ENCODE results near the gene LSMEM2.

Gene LSMEM2

GRCh38 chr3:50319181-50319893, 40.5 kb downstream of the LSMEM2 start:
- FAIRE-seq: no peak
- no peak for TF ChIP-seq POLR2A (IDR thresholded peaks at IDR 0.05; ENCODE audit: low read depth, low read length)

DNA sequence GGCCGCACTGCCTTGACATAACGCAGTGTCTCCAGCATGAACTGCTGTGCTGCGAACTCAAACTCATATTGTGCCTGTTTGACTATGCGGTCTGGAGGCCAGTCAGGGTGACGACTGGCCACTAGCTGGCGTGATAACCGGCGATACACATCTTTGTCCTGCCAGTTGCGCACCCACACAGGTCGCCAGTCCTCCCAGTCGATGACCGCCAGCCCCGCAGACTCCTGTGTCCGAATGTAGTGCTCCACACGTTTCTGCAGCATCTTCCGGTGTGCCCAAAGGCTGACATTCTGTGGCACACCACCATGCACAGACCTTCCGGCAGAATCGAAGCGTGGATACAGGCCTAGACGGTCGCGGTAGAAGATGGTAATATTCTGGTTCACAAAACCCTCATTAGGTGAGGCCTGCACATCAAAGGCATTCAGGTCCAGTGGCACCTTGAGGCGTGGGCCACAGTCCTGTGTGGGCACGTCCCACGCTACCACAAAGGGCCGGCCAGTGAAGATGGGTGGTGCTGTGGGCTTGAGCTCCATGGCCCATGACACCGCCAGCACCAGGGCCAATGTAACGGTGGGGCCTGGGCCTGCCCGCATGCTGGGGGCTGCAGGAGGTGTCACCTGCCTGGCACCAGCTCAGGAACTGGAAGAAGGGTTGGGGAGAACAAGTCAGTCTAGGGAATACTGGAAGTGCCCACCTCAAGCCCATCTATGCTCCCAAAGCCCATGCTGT, 41.2 kb downstream of the LSMEM2 start:
- no peak for DNase-seq (ENCODE audit: insufficient read length, low spot score)
- no peak for TF ChIP-seq POLR2A (IDR thresholded peaks at IDR 0.05; ENCODE audit: low read depth, low read length)
- no peak for FAIRE-seq

More at GRCh38 chr3:50319181-50319893, 40.5 kb downstream of the LSMEM2 start:
- DNase-seq (ENCODE audit: insufficient read length, low spot score): no peak

GRCh38 chr3:50320853-50321335, 42.0 kb downstream of the LSMEM2 start:
- DNase-seq (ENCODE audit: insufficient read length, low spot score) (no peak), FAIRE-seq (no peak)
- TF ChIP-seq POLR2A (IDR thresholded peaks at IDR 0.05; ENCODE audit: low read depth, low read length): no peak

GRCh38 chr3:50321336-50322114, 42.6 kb downstream of the LSMEM2 start:
- FAIRE-seq: no peak
- peak; percentile 73 for TF ChIP-seq POLR2A (IDR thresholded peaks at IDR 0.05; ENCODE audit: low read depth, low read length)

DNA sequence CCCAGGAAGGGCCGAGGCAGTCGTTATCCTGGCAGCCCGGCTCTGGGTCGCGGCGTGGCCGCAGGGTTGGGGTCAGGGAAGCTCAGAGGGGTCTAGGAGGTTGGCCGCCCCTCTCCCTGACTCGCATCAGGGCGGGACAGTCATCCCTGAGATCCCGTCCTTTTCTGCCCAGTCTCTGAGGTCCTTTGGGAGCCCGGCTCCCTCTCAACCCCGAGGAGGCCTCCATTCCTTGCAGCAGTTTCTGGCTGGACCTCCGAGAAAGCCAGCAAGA, 43.2 kb downstream of the LSMEM2 start:
- FAIRE-seq (no peak), DNase-seq (ENCODE audit: insufficient read length, low spot score) (no peak)
- no peak for TF ChIP-seq POLR2A (IDR thresholded peaks at IDR 0.05; ENCODE audit: low read depth, low read length)

More at GRCh38 chr3:50321336-50322114, 42.6 kb downstream of the LSMEM2 start:
- DNase-seq (ENCODE audit: insufficient read length, low spot score): peak; percentile 81

DNA sequence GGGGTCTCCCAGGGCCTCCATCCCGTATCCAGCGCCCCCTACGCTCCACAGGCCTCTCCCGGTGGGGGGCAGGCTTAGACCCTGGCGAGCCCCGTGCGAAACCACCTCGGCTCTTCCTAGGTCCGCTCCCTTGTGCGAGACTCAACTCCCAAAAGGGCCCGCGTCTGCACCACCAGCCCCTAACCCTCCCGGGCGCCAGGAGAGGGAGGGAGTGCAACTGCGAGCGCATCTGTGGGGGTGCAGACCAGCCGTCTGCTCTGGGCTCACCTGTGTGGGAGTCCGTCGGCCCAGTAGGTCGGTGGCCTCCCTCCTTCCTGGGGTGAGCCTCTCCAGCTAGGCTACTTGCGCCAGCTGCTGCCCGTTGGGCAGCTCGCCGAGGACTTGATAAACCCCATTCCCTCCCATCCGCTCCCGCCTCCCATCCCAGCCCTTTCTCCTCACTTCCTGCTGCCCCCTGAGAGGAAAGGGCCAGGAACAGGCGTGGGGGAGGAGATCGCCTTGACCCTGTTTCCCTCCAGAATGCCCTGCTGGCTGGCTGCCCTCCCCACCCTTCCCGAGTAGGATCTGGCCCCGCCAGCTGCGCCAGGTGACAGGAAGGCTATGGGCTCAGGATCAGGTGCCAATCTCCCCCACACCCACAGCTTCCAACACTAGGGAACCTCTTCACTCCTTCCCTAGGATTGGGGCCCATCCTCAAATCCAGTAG, 43.7 kb downstream of the LSMEM2 start, which contains the start of gene HYAL2:
TSS of gene HYAL2 (minus strand) at position 360 of the 706 bp plus-strand sequence. CDS start 2,256 bp downstream, outside the sequence.
- DNase-seq (ENCODE audit: insufficient read length, low spot score) (no peak), FAIRE-seq (no peak)
- no peak for TF ChIP-seq POLR2A (IDR thresholded peaks at IDR 0.05; ENCODE audit: low read depth, low read length)

- no peak for TF ChIP-seq POLR2A (IDR thresholded peaks at IDR 0.05; ENCODE audit: low read depth, low read length)
- FAIRE-seq (no peak), DNase-seq (ENCODE audit: insufficient read length, low spot score) (no peak)
Observed at GRCh38 chr3:50323092-50323600, 44.3 kb downstream of the LSMEM2 start.

DNA sequence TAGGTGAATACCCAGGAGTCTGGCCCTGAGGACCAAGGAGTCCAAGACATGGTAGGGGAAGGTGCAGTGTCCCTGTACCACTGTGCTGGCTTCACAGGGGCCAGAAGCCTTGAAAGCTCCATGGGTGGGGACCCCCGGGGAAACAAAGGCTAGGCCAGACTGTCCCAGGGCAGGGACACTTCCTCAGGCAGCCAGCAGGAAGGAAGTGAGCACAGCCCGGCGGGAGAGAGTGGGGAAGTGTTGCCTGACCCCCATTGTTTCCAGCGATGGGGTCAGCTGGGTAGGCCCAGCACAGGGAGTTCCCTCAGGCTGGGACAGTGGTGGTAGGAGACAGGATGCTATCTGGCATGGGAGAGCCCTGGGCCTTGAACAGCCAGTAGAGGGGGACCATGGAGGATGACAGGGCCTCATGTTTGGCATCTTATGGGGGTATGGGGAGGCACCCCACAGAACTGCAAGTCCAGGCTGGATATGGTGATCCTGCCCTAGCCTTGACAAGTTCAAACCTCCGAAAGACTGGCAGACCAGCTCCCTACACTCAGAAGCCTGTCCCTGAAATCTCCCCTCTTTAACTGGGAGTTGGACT, 44.8 kb downstream of the LSMEM2 start:
- no peak for DNase-seq (ENCODE audit: insufficient read length, low spot score)
- no peak for FAIRE-seq
- no peak for TF ChIP-seq POLR2A (IDR thresholded peaks at IDR 0.05; ENCODE audit: low read depth, low read length)

DNA sequence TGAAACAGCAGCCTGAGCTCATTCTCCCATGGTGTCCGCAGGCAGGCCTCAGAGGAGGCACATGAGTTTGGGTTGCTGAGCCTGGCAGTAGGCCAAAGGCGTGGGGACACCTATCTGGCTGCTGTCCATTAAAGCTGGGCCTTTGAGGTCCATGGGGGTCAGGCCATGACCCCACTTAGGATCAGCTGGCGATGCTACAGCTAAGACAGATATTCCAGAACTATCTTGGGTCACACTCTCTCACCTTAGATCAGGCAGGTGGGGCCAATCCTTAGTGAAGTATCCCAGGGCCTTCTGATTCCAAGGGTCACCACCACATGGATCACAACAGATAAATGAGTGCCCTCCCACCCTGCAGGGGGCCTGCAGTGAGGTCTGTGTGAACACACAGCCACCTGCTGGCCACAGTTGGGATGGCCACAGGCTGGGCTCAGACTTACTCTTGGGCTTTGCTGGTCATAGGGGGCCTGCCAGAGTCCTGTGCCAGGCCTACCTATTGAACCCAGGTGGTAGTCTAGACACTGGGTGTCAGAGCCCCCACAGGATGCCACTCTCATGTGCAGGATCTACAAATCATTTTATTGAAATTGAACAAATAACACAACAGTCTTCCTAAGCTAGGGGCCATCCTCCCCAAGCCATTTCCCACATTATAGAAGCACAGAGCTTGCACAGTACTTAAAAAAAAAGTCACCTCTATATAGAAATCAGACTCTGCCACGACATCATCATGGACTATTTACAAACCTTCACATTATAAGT, 45.6 kb downstream of the LSMEM2 start:
- FAIRE-seq (no peak), DNase-seq (ENCODE audit: insufficient read length, low spot score) (peak; percentile 83)
- no peak for TF ChIP-seq POLR2A (IDR thresholded peaks at IDR 0.05; ENCODE audit: low read depth, low read length)

DNA sequence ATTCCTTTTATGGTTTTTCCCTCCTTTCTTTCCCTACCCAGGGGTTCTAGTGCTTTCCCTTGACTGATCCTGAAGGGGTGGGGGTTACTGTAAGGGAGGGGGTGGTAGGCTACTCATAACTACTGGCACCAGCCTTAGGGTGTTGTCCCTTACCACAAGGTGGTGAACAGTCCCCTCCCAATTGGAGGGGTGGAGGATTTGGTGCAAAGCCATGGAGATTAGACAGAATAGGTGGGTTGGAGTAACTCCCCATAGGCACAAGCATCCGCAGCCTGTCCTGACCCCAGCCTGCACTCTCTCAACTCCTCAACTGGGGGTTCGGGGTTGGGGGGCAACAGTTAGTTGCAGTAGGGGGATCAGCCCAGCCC, 46.2 kb downstream of the LSMEM2 start:
- DNase-seq (ENCODE audit: insufficient read length, low spot score) (no peak), FAIRE-seq (no peak)
- no peak for TF ChIP-seq POLR2A (IDR thresholded peaks at IDR 0.05; ENCODE audit: low read depth, low read length)

DNA sequence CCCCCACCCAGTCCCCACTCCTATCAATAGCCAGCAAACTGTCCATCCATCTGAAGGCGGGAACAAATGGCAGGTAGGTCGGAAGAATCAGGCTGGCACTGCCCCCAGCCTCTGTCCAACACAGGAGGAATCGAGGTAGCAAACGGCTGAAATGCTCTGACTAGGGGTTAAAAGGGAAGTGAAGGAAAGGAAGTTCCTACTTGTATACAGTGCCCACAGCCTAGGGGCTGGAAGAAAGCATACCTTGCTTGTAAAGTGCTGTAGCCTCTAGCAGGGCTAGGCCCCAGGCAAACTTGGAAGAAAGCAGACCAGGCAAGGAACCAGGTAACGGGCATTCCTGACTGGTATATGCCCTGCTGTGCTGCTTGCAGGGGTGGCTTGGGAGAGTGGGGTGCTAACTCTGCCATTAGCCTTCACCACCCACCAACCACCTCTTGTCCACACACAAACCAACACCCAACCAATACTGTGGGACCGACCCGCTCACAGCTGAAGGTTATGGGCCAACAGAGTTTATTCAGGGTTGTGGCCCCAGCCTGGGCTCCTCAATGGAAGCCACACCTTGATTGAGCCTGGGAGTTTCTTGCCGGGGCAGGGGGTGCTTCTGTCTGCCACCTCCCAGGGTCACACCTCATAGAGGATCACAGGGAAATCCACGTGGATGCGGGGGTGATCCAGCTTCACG, 46.8 kb downstream of the LSMEM2 start:
- no peak for TF ChIP-seq POLR2A (IDR thresholded peaks at IDR 0.05; ENCODE audit: low read depth, low read length)
- FAIRE-seq (no peak), DNase-seq (ENCODE audit: insufficient read length, low spot score) (no peak)

GRCh38 chr3:50326182-50326541, 47.3 kb downstream of the LSMEM2 start:
- FAIRE-seq: no peak

More at GRCh38 chr3:50326182-50326541, 47.3 kb downstream of the LSMEM2 start:
- TF ChIP-seq POLR2A (IDR thresholded peaks at IDR 0.05; ENCODE audit: low read depth, low read length): no peak
- no peak for DNase-seq (ENCODE audit: insufficient read length, low spot score)

Data from H54 (cell line).